GM18867 (cell line): Measurements from ENCODE around the gene MLEC.

ENCODE experiments used
- ATAC-seq: cut with Tn5 transposase; IDR thresholded peaks from one replicate; pipeline ENCODE4 v1.9.1; 2021; ENCODE audit warnings: mild to moderate bottlenecking, moderate library complexity; ENCODE audit not compliant: unreplicated experiment

Gene MLEC, protein sequence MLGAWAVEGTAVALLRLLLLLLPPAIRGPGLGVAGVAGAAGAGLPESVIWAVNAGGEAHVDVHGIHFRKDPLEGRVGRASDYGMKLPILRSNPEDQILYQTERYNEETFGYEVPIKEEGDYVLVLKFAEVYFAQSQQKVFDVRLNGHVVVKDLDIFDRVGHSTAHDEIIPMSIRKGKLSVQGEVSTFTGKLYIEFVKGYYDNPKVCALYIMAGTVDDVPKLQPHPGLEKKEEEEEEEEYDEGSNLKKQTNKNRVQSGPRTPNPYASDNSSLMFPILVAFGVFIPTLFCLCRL

DNA sequence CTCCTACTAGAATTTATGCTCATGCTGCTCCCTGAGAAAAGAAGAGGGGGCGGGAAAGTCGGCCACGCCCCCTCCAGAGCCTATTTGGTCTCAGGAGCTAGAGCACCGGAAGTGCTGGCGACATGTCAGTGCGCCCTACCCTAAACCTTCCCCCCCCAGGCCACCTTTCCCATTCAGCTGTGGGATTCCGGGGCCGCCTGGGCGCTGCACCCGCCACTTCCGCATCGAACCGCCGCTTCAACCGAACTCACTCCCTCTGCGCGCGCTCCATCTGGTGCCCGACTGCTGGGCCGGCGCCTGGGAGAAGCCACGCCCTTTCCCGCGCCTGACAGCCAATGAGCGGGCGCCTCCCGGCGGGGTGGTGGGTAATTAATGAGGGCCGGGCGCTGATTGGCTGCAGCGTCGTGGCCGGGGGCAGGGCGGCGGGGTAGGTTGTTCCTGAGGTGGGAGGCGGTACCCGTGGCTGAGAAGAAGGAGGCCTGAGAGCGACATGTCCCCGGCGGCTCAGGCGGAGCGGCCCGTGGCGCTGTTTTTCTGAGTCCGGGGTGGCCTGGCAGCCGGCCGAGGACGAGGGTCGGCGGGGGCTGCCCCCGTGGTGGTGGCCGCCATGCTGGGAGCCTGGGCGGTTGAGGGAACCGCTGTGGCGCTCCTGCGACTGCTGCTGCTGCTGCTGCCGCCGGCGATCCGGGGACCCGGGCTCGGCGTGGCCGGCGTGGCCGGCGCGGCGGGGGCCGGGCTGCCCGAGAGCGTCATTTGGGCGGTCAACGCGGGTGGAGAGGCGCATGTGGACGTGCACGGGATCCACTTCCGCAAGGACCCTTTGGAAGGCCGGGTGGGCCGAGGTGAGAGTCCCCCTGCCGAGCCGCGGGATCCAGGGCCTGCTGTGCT lies at the start of gene MLEC:
MLEC (plus strand) TSS at position 460 of the 888 bp plus-strand sequence; CDS start at position 608, 148 bp downstream.
- ATAC-seq: peak; percentile 69

DNA sequence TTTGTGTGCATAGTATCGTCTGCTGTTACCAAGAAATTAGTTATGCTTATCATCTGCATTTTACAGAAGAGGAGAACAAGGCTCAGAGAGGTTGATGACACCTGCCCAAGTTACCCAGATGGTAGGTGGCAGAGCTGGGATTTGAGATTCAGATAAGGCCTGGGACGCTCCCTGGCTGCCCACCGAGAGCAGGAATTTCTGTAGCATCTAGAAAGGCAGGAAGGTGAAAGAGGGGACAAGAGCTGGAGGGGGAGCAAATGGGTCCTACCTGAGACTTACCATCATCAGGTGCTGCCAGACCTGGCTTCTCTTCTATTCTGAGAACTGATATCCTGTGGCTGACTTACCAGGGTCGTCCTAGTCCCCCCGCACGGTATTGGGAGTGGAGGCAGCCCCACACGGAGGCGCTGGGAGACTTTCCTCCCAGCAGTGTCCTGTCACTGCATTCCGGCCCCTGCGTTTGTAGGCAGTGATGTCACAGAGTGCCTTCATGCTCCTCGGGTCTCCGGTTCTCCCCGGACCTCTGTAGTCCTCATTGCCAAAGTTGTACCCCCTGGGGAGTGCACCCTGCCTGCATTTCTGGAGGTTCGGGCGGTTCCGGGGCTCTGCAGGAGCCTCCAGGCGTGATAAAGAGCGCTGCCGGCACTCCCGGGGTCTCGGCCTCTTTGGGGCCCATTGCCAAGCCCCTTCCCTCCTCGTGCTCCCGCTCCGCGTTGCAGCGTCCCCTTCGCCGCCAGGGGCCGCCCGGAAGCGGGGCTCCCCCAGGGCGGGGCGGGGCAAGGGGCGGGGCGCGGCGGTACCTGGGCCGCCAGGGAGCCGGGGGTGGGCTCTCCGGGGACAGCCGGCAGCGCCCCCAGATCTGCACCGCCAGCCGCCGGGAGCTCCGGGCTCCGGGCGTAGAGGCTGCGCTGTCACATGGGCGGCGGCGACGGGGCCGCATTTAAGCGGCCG lies 46.9 kb upstream of the MLEC start, which contains the start of gene CABP1:
CABP1 (plus strand) TSS at position 856 of the 951 bp plus-strand sequence; CDS start at position 916, 60 bp downstream.
- ATAC-seq: peak; percentile 68

DNA sequence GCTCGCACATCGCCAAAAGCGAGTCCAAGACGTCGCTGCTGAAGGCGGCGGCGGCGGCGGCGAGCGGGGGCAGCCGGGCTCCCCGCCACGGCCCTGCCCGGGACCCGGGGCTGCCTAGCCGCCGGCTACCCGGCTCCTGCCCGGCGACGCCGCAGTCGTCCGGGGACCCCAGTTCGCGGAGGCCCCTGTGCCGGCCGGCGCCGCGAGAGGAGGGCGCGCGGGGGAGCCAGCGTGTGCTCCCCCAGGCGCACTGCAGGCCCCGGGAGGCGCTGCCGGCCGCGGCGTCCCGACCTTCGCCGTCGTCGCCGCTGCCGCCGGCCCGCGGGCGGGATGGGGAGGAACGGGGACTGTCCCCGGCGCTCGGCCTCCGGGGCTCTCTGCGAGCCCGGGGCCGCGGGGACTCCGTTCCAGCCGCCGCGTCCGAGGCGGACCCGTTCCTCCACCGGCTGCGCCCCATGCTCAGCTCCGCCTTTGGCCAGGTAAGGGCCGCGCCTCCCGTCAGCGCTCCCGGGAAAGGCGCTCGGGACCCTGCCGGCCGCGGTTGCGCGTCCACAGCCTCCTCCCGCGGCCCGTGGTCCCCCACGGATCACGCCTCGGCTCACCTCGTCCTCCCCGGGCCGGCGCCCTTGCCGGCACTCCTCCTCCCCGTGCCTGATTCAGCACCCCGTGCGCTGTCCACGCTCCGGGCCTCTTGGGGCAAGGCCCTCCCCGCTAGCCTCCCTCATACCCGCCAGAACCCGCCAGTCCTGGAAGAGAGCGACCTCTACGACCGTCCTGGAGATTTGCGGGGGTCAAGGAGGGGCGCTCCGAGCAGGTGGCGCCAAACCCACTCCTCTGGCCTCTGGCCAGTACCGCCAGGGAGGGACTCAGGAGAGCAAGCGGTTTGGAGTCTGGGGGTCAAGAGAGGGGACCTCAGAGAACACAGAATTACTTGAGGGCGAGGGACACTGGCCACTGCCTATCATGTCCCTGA lies 45.8 kb upstream of the MLEC start:
- ATAC-seq: peak; percentile 37

DNA sequence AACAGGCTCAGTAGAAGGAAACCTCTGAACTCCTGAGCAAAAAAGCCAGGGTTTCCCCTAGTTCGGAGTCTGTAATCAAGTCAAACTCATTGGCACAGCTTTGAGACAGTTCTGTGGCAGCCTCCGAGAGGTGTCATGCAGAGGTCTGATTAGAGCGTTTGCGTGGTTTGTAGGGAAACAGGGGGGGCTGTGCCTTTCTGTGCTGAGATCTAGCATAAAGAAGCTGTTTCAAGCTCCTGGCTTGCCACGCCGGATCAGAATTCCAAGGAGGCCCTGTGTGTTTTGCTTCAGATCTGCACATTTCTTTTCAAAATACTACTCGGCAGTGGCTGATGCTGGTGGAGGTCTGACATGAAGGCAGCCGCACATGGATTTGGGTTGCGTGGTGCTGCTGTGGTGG lies 44.8 kb upstream of the MLEC start:
- no peak for ATAC-seq

DNA sequence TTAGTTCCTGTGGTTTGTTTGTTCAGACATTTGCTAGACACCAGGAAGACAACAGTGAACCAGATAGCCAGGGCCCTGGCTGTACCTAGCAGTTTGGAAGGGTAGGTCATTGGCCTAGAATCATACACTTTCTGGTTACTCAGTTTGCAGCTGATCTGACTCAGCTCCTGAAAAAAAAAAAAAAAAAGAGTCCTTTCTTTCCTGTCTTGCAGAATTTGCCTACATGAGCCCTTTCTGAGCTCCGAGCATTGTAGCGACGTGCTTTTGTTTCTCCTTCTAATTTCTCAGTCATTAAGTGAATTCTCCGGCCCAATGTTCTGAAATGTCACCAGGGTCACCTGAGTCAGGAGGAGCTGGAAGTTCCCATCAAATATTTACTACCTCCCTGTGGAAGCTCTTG lies 44.1 kb upstream of the MLEC start:
- ATAC-seq: no peak

DNA sequence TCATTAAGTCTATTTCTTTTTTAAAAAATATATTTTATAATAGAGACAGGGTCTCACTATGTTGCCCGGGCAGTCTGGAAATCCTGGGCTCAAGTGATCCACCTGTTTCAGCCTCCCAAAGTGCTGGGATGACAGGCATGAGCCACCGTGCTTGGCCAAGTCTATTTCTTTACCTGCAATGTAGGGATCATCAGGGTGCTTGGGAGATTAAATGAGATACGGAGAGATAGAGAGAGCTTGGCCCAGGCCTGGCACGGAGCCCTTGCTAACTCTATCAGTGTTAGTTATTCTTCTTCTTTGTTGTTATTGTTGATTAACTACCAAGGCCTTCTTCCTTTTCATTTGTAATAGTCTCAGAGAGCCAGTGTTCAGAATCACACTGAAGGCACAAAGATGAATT lies 43.4 kb upstream of the MLEC start:
- ATAC-seq: no peak

DNA sequence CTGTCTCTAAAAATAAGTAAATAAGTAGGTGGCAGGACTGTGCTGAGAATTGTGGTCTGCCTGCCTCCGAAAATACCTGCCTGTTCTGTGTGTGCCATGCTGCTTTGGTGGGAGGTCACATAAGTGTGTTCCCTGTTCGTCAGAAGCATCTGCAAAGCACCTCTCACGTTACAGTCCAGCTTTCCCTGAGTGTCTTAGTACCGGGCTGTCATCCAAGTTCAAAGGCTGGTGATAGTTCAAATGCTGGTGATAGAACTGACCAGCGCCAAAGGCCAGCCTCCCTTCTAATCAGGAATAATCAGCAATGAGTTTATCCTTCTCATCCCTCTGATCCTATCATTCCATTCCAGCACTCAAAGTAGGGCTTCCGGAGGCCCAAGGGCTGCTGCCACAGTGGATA lies 40.9 kb upstream of the MLEC start:
- ATAC-seq: no peak

DNA sequence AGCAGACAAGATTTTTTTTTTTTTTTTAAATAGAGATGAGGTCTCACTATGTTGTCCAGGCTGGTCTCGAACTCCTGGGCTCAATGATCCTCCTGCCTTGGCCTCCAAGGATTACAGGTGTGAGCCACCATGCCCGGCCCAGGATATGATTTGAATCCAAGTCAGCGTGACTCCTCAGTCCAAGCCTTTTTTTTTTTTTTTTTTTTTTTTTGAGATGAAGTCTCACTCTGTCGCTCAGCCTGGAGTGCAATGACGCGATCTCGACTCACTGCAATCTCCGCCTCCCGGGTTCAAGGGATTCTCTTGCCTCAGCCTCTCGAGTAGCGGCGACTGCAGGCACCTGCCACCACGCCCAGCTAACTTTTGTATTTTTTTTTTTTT lies 39.6 kb upstream of the MLEC start:
- ATAC-seq: no peak

DNA sequence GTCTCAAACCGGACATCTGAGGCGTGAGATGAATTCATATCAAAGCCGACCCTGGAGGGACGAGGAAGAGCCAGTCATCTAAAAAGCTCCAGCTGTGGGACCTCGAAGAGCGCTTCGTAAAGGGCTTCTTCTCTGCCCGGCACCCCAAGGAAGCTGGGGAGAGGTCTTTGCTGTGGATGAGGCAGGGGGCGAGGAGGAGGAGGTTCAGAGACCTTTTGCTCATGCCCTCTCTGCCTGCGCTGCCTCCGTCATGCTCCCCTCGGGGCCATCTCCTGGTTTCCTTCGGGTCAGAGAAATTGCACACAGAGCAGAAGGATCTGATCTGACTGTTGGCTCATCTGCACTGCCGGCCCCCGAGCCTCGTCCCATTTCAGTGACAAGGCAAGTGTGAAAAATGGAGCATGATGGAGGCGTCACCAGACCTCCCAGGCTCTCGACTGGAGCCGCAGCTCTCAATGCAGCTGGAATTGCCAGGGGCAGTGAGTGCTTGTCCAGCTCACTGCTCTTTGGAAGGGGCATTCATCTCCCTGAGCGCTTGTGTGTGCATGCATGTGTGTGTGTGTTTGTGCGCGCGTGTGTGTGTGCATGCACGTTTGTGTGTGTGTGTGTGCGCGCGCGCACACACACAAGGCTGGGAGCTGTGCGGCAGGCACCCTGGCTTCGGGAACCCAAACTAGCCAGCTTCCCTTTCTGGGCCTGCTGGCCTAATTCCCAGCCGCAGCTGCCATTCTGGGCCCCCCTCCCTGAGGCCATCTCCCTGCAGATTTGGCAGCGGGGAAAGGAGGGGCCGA lies 37.3 kb upstream of the MLEC start:
- no peak for ATAC-seq

DNA sequence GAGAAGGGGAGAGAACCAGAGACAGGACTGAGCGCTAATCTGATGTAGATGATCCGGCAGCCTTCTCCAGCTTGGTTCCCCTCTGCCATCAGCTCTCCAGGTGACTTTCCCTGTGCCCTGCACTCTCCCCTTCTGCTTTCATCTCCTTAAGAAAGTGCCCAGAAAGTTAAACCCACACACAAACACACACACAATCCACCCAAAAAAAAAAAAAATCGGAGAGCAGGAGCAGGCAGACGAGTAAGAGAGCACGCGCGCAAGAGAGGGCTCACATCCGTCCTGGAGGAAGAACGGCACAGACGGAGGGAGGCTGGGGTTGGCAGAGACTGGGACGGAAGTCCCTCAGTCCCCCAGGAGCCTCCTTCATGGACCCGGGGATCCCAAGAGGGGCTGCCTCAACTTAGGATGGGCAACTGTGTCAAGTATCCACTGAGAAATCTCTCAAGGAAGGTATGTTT lies 36.7 kb upstream of the MLEC start:
- no peak for ATAC-seq

DNA sequence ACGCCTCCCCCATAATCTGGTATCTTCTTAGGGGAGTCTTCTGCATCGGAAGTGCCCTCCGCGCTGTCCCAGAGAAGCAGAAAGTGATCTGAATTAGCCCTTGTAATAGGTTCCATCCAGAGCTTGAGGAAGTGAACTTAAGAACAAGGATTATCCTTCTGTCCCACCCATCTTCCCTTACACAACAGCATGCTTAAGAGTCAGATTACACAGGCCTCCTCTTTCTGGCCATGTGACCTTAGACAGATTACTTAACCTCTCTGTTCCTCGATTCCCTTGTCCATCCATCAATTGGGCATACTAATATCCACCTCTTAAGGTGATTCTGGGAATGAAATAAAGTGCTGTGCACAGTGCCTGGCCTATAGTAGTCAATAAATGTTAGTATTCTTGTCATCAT lies 35.1 kb upstream of the MLEC start:
- no peak for ATAC-seq

DNA sequence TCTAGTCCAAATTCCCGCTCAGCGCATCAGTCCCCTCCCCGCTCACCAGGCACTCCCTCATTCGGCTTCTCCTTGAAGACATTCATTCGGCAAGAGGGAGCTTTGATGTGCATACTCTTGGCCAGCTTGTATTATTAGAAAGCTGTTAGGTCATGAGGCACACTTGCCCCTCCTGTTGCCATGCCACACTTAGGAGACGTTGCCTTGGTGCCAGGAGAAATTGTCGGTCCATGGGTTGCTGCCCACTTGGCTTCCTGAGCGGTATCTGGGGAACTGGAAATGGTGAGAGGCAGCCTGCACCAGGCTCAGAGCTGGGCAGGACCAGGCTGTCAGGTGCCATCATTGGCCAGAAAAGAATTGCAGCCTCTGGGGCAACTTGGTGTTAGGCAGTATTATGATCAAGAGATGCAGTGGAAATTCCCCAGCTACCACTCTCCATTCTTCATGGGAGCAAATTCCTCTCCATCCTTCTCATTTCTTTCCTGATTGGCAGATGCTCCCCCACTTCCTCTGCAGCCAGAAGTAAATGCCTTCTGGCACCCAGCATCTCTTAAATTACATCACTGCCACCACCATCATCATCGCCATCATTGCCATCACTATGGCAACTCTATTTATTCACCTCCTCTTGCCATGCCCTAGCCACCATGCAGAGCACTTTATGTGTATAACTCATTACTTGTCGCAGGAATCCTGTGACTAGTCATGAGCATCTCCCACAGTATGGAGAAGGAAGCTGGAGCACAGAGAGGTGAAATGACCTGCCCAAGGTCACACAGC lies 34.1 kb upstream of the MLEC start:
- no peak for ATAC-seq

DNA sequence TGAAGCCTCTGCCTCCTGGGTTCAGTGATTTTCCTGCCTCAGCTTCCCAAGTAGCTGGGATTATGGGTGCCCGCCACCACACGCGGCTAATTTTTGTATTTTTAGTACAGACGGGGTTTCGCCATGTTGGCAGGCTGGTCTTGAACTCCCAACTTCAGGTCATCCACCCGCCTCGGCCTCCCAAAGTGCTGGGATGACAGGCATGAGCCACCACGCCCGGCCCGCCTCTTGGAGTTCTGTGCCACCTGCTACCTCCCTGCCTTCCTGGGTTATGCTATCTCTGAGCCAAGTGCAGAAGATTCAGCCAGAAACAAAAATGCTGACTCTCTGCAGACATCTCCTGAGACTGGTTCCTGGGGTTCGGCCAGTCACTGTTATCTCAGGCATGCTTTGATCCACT lies 33.3 kb upstream of the MLEC start:
- no peak for ATAC-seq

DNA sequence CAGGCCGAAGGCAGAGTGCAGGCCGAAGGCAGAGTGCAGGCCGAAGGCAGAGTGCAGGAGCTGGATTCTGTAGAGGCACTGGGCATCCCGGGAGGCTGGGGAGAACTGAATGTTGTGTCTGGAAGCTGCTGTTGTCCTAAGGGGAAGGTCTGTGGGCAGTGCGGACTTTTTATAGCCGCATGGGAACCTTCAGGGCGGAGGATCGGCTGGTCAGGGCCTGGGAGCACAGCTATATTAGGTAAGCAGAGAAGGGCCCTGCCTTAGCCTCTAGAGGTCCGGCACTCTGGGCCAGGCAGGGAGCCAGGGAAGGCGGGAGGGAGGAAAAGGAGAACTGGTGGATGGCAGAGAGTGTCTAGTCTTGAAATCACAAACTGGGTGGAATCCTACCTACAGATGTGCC lies 32.3 kb upstream of the MLEC start:
- no peak for ATAC-seq

DNA sequence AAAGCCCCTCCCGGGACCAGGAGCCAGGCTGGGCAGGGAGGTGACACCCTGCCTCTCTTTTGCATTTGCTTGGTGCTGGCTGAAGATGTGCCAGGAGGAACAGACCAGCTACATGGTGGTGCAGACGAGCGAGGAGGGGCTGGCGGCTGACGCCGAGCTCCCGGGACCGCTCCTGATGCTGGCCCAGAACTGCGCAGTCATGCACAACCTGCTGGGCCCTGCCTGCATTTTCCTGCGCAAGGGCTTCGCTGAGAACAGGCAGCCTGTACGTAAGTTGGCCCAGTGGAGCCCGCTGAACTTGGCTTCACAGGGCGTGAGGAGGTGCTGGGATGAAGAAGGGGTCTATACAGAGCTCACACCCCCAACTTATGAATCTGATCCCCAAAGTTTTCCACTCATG lies 30.9 kb upstream of the MLEC start:
- ATAC-seq: no peak

DNA sequence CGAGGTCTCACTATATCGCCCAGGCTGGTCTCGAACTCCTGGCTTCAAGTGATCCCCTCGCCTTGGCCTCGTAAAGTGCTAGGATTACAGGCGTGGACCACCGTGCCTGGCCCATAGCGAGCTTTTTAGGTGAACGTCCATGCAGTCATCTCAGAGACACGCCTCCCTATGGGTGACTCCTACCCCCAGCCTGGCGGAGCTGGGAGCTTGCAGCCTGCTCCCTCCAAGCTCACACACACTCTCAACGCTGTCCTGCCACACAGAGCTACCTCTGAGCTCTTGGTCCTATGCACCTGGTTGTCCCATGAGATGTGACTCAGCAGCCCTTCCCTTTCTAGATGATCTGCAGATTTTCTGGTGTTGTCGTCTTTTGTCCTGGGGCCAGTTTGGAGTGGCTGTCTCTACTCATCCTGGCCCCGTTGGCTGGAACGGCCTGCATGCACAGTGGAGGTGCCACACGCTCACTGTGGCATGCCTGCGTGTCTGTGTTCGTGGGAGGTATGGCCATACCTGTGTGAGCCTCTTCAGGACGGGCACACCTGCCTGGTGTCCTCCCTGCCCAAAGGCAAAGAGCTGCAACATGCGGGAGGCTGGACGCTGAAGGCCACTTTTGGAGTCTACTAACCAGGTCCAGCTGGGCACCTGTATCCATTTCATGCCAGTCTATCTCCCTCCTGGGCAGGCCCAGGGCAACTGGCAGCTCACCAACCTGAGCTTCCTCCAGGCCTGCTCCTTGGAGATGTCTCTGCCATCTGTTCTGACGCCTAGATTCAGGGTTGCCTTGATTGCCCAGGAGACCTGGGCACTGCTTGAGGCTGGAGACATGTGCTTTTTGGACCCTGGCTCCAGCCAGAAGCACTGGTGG lies 28.4 kb upstream of the MLEC start:
- ATAC-seq: no peak

DNA sequence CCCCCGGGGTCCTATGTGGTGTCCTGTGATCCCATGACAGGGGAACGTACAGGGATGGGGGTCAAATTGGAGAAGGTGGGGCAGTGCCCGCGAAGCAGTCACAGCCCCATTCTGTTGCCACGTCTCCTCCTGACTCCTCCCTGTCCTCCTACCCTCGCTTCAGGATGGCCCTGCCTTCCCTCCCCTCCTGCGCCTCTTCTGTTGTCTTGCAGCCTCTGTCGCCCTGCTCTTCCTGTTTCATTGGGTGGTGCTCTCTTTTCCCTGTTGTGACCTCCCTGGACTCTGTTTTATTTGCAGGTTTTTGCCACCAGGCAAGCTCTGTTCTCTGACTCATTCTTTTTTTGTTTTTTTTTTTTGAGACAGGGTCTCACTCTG lies 27.8 kb upstream of the MLEC start:
- no peak for ATAC-seq
